Esophagus muscularis mucosa (tissue), 3 donors: Measurements from ENCODE around the gene MME.

ENCODE experiments used
- CTCF ChIP-seq, 3 experiments: fragments of 200-600 bp in 2 of 3; fragments of 450-650 bp in 1 of 3; sonication (generic) in 2 of 3; IDR thresholded peaks; one replicate each; pipeline ENCODE4 v1.5.1; 2017 to 2019; ENCODE audit warnings: antibody characterized with exemption in 3 of 3, mild to moderate bottlenecking in 2 of 3, moderate library complexity in 1 of 3
- EP300 ChIP-seq: sonication (generic); formaldehyde crosslinking; IDR thresholded peaks from one replicate; pipeline ENCODE4 v1.6.1; 2017; ENCODE audit warnings: antibody characterized with exemption

GRCh38 chr3:155047672-155048071 lies 32.4 kb upstream of the MME start:
- no peak for TF ChIP-seq EP300
- no peak for TF ChIP-seq CTCF (IDR thresholded peaks at IDR 0.05)
